GM19239 (cell line): ENCODE data around the gene AZI2.

Experiments
- DNase-seq: peaks from one replicate; pipeline ENCODE4 v3.0.0; 2011; ENCODE audit warnings: low spot score; ENCODE audit not compliant: insufficient read length
- FAIRE-seq: peaks from 2 replicates; lab custom pipeline; 2011; peaks lifted over from hg19 to GRCh38; lab: Jason Lieb, UNC

Gene AZI2

GRCh38 chr3:28308196-28308595 lies 40.4 kb downstream of the AZI2 start:
- no peak for DNase-seq
- no peak for FAIRE-seq

DNA sequence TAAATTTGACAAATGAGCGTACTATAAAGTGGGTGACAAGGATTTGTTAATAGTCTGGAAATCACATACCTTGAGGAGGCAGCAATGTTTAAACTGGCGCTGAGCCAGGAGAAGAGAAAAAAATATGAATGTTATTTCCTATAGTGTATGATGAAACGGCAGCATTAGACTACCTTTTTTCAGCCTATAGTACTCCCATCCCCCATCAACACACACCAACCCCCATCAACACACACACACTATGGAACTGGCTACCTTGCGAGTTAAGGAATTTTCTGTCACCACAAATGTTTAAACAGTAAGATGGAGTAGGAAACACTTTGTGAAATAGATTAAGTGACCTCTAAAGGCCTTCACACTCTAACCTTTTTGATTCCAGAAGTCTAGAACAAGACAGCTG lies 46.9 kb downstream of the AZI2 start:
- DNase-seq (no peak), FAIRE-seq (no peak)

DNA sequence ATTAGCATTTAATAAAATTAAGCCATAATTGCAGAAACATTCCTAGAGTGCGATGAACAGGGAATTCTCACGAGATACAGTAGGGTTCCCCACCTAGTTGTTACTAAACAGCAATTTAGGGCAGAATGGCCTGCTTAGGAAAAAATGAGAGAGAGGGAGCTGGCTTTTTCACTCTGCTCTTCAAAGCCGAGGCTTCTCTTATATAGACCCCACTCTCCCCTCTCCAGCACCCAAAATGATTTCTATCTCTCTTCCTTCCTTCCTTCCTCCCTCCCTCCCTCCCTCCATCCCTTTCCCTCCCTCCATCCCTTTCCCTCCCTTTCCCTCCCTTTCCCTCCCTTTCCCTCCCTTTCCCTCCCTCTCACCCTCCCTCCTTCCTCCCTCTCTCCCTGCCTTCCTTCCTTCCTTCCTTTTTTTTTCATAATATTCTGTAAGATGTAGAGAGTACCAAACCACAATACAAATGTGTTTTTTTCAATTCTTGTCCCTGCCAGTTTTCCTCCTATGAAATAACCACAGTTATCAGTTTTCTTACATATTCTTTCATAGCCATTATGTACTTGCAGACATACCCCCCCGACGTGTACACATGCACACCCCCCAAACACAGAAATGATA lies 48.2 kb downstream of the AZI2 start:
- no peak for DNase-seq
- no peak for FAIRE-seq

- FAIRE-seq: no peak
- DNase-seq: no peak
These were observed 48.9 kb downstream of the AZI2 start for GRCh38 chr3:28299705-28300104.

- FAIRE-seq (no peak), DNase-seq (no peak)
These were observed 52.6 kb downstream of the AZI2 start for GRCh38 chr3:28295898-28296490.

- DNase-seq: no peak
- peak; percentile 76 for FAIRE-seq
These were observed 53.8 kb downstream of the AZI2 start for GRCh38 chr3:28294667-28295413.

- FAIRE-seq: no peak
These were observed 56.0 kb downstream of the AZI2 start for GRCh38 chr3:28292622-28293021.

DNA sequence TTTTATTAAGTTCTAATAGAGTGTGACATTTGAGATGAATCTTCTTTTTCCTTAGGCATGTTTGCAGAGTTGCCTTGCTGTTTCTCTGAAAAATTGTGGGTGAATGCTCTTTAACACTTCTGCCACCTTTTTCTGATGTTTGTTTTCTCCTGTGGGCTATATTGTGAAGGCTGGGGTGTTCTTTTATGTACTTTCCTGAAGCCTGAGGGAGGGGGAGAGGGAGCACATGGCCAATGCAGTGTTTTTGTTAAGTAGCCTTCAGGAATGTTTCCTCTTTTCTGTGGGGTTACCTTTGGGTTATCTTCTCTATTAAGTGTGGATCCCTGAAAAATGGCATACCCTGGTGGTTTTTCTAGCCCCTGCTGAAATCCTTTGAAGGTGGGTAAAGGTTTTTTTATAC lies 57.0 kb downstream of the AZI2 start:
- no peak for DNase-seq
- FAIRE-seq: no peak

More at GRCh38 chr3:28292622-28293021, 56.0 kb downstream of the AZI2 start:
- DNase-seq: no peak

DNA sequence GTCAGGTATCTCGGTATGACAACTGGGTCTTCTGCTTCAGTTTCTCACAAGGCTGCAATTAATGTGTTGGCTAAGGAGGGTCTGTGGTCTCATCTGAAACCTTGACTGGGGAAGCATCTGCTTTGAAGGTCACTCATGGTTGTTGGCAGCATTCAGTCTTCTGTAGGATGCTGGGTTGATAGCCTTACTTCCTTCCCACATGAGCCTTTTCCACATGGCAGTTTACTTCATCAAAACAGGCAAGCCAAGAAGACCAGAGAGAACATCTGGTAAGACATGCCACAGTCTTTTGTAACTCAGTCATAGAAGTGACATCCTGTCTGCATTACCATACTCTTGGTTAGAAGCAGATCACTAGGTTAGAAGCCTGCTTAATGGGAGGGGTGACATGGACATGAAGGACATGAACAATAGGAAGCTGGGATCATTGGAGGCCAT lies 57.7 kb downstream of the AZI2 start:
- FAIRE-seq: no peak
- DNase-seq: no peak

DNA sequence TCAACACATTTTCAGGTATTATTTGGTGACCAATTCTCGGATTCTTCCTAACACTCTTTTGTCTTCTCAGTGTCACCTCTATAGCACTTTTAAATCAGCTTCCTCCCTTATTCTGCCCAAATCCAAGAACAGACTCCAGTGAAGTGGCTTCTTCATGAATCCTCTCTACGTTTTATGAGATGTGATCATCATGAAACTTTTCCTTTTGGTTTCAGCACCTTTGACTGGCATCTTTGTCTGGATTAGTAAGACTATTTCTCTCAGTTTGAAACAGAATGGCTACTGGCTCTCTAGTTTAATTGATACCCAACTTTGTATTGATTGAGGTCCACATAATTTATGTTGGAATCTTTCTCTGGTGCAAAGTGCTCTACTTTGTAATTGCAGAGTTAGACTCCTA lies 61.6 kb downstream of the AZI2 start:
- FAIRE-seq: peak; percentile 35
- DNase-seq: no peak

GRCh38 chr3:28286595-28286994 lies 62.0 kb downstream of the AZI2 start:
- peak; percentile 84 for FAIRE-seq
- no peak for DNase-seq

DNA sequence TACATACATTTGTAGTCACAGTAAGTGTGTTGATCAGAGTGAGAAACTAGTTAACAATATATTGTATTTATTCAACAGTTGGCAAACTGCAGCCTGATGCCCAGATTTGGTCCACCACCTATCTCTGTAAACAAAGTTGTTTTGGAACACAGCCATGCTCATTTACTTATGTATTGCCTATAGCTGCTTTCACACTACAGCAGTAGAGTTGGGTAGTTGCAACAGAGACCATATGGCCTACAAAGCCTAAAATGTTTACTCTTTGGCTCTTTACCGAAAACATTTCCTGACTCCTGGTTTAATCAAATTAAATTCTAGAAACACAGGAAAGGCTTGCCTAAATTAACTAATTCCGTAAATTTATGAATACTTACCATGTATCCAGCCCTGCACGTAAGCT lies 67.8 kb downstream of the AZI2 start:
- no peak for DNase-seq
- no peak for FAIRE-seq

- FAIRE-seq: no peak
- DNase-seq: no peak
These were observed 68.9 kb downstream of the AZI2 start for GRCh38 chr3:28279770-28280169.

DNA sequence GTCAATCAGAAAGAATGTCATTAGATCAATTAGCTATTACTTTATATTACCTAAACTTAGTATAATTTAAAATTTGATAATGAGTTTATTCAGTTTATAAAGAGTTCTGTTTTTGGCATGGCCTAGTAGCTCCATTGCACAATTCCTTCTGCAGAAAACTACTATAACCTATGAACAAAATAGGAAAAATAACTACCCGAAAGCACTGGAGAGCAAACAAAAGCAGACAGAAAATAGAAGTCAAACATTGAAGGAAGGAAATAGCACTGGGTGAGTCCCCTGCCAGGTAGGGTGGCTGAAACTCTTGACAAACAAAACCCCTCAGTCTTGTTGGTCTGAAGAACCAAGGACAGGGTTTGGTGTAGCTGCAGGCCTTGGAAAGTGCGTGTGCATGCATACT lies 69.7 kb downstream of the AZI2 start:
- no peak for FAIRE-seq
- DNase-seq: no peak

GRCh38 chr3:28273837-28274236 lies 74.8 kb downstream of the AZI2 start:
- DNase-seq (no peak), FAIRE-seq (no peak)
